Body of pancreas (tissue), 4 donors: Measurements from ENCODE around the gene APLP2. TPM values are rescaled to one million over a fixed set of nuclear protein-coding genes. Genes with fewer than 3 reads are reported as not detected.

Experiments used
- ATAC-seq: fragments of 150-250 bp; one replicate; pipeline ENCODE4 v1.9.1; 2016
- DNase-seq, 4 donors: peaks; one replicate each; pipeline ENCODE4 v3.0.0-alpha.2; 2019
- H3K27ac ChIP-seq, 4 donors: fragments of 200-600 bp; sonication (generic); 1 replicate in 3 of 4; 2 replicates in 1 of 4; pipeline versions ENCODE4 v1.5.1 to v1.6.1; 2016 to 2019; ENCODE audit warnings: mild to moderate bottlenecking in 1 of 4, mixed read lengths in 1 of 4, moderate library complexity in 1 of 4
- H3K27me3 ChIP-seq, 2 donors: fragments of 200-600 bp; sonication (generic); one replicate each; pipeline ENCODE4 v1.6.0; 2016; ENCODE audit warnings: mild to moderate bottlenecking in 1 of 2
- H3K36me3 ChIP-seq, 2 donors: fragments of 200-600 bp; sonication (generic); replicated peaks in 1 of 2; 2 replicates each; pipeline ENCODE4 v1.5.1; 2016; ENCODE audit warnings: low read depth in 2 of 2; ENCODE audit not compliant: insufficient read depth in 1 of 2
- H3K4me1 ChIP-seq: fragments of 200-600 bp; sonication (generic); one replicate; pipeline ENCODE4 v1.6.0; 2016
- H3K4me3 ChIP-seq, 2 donors: fragments of 200-600 bp; sonication (generic); 1 replicate in 1 of 2; 2 replicates in 1 of 2; pipeline ENCODE4 v1.5.1; 2016 to 2019
- H3K9me3 ChIP-seq, 3 donors: fragments of 200-600 bp; sonication (generic); 1 replicate in 2 of 3; 2 replicates in 1 of 3; pipeline ENCODE4 v1.5.1; 2016
- CTCF ChIP-seq, 7 experiments: fragments of 450-650 bp in 4 of 7; fragments of 200-600 bp in 3 of 7; sonication (generic) in 3 of 7; IDR thresholded peaks; one replicate each; pipeline ENCODE4 v1.5.1; 2016 to 2019; ENCODE audit warnings: antibody characterized with exemption in 7 of 7
- POLR2A ChIP-seq, 3 donors: fragments of 450-650 bp; IDR thresholded peaks; one replicate each; pipeline ENCODE4 v1.6.1; 2016; ENCODE audit warnings: antibody characterized with exemption in 3 of 3, mild to moderate bottlenecking in 2 of 3
- WGBS, 2 donors: methylation state at CpG; one replicate each; pipeline ENCODE4 v1.1.5; 2017; 5-methylcytosine and 5-hydroxymethylcytosine counted together
- intact Hi-C: fragments of 100-400 bp; cut with DNase I; formaldehyde crosslinking; loops from one replicate; pipeline ENCODE4 v1.15.1; 2023
- total RNA-seq, 2 donors: library from RNA; depleted of rRNA; stranded (reverse); fragments of >200 nt; gene quantifications; one replicate each; pipeline ENCODE4 v1.1.0, GENCODE V29; 2016

The APLP2 gene
- total RNA-seq, 2 donors from 2014 or later: 157 to 177 TPM

GRCh38 chr11:130061017-130061416 lies 8.7 kb upstream of the APLP2 start:
- 91 to 100% methylated on average over 1 of the region's 1 CpG for WGBS, 2 donors
- intact Hi-C loops: loop anchor here (10.0 kb wide), 1 partner anchor 56 kb away; the partner anchor contains the start of gene PRDM10
- Histone ChIP-seq H3K27me3 (no peaks in the 10 kb centered on the region), H3K4me1 (no peaks in the 10 kb centered on the region), H3K4me3 (no peak overlapping the region), H3K9me3 (no peaks in the 10 kb centered on the region), H3K27ac (no peak overlapping the region), H3K36me3 (no peaks in the 10 kb centered on the region)
- TF ChIP-seq POLR2A (IDR thresholded peaks at IDR 0.05): no peak
- TF ChIP-seq CTCF (IDR thresholded peaks at IDR 0.05): no peak
- ATAC-seq: no peak
- no peak for DNase-seq

- no peak for DNase-seq
- Histone ChIP-seq H3K27me3 (no peaks in the 10 kb centered on the region), H3K4me3 (no peak overlapping the region), H3K9me3 (no peaks in the 10 kb centered on the region), H3K36me3 (no peaks in the 10 kb centered on the region), H3K4me1 (no peaks in the 10 kb centered on the region), H3K27ac (no peak overlapping the region)
- 11 to 17% methylated on average over 4 of the region's 4 CpGs for WGBS, 2 donors
- ATAC-seq: peak; percentile 15
- intact Hi-C loops: loop anchor here (10.0 kb wide), 1 partner anchor 57 kb away; the partner anchor contains the start of gene PRDM10
- no peak for TF ChIP-seq CTCF (IDR thresholded peaks at IDR 0.05)
- no peak for TF ChIP-seq POLR2A (IDR thresholded peaks at IDR 0.05)
These were observed 7.7 kb upstream of the APLP2 start for GRCh38 chr11:130062026-130062425.

- H3K4me3 ChIP-seq: no peak overlapping the region
- 82 to 93% methylated on average over 2 of the region's 2 CpGs for WGBS, 2 donors
These were observed 6.2 kb upstream of the APLP2 start for GRCh38 chr11:130063451-130063850.

GRCh38 chr11:130064596-130064995 lies 5.1 kb upstream of the APLP2 start:
- intact Hi-C loops: loop anchor here (10.0 kb wide), 1 partner anchor 60 kb away; the partner anchor contains the start of gene PRDM10

More at GRCh38 chr11:130063451-130063850, 6.2 kb upstream of the APLP2 start:
- H3K36me3 ChIP-seq: no peaks in the 10 kb centered on the region
- intact Hi-C loops: loop anchor here (10.0 kb wide), 1 partner anchor 59 kb away; the partner anchor contains the start of gene PRDM10
- no peaks in the 10 kb centered on the region for H3K27me3 ChIP-seq
- DNase-seq (no peak), ATAC-seq (no peak)
- peaks cover 6% of the 10 kb centered on the region for H3K4me1 ChIP-seq
- H3K27ac ChIP-seq: no peak overlapping the region
- TF ChIP-seq CTCF (IDR thresholded peaks at IDR 0.05) (no peak), POLR2A (IDR thresholded peaks at IDR 0.05) (no peak)
- H3K9me3 ChIP-seq: no peaks in the 10 kb centered on the region

More at GRCh38 chr11:130064596-130064995, 5.1 kb upstream of the APLP2 start:
- ATAC-seq: no peak
- H3K4me3 ChIP-seq: no peak overlapping the region
- no peaks in the 10 kb centered on the region for H3K36me3 ChIP-seq
- H3K27me3 ChIP-seq: no peaks in the 10 kb centered on the region
- H3K4me1 ChIP-seq: peaks cover 10% of the 10 kb centered on the region
- H3K27ac ChIP-seq: no peak overlapping the region
- DNase-seq: no peak
- TF ChIP-seq POLR2A (IDR thresholded peaks at IDR 0.05): no peak
- no peak for TF ChIP-seq CTCF (IDR thresholded peaks at IDR 0.05)
- WGBS, 2 donors: 65 to 73% methylated on average over 3 to 4 of the region's 4 CpGs
- no peaks in the 10 kb centered on the region for H3K9me3 ChIP-seq
